Renal pelvis (tissue), 12 donors: Measurements from ENCODE around the gene LY86. TPM values are rescaled to one million over a fixed set of nuclear protein-coding genes. Genes with fewer than 3 reads are reported as not detected.

ENCODE experiments used
- DNase-seq: peaks from one replicate; pipeline ENCODE4 v3.0.0-alpha.2; 2013
- long read RNA-seq, 16 experiments: transcript quantifications; one replicate each; lab custom pipeline, GENCODE V29; 2026
- polyA plus RNA-seq, 3 donors: library from polyadenylated mRNA; unstranded; fragments of 120-200 nt; gene quantifications; one replicate each; pipeline ENCODE4 v1.2.1, GENCODE V29; 2013; ENCODE audit not compliant: insufficient read length in 3 of 3

The LY86 gene
- 1 to 10 TPM in 2 of 3 donors, under 1 TPM in 1; 0.95 to 1.6 (median 1.1) TPM for polyA plus RNA-seq
- long read RNA-seq, donor 1, partial matches to known transcripts = 0 of 1 reads
- long read RNA-seq, donor 1, other reads (novel, unspliced or antisense) = 0 of 1 reads
- long read RNA-seq, donor 2, partial matches to known transcripts = 0 of 4 reads
- long read RNA-seq, donor 2, other reads (novel, unspliced or antisense) = 0 of 4 reads
- long read RNA-seq, donor 3 = 0 reads
- long read RNA-seq, donor 4, partial matches to known transcripts = 0 of 2 reads
- long read RNA-seq, donor 4, other reads (novel, unspliced or antisense) = 0 of 2 reads
- long read RNA-seq, donor 5, partial matches to known transcripts = 0 of 1 reads
- long read RNA-seq, donor 5, other reads (novel, unspliced or antisense) = 0 of 1 reads
- long read RNA-seq, donor 6, partial matches to known transcripts = 0 of 2 reads
- long read RNA-seq, donor 6, other reads (novel, unspliced or antisense) = 0 of 2 reads
- long read RNA-seq, donor 7 = 0 reads
- long read RNA-seq, donor 8, partial matches to known transcripts = 0 of 1 reads
- long read RNA-seq, donor 8, other reads (novel, unspliced or antisense) = 0 of 1 reads
- long read RNA-seq, donor 9, partial matches to known transcripts = 0 of 1 reads
- long read RNA-seq, donor 9, other reads (novel, unspliced or antisense) = 0 of 1 reads
- long read RNA-seq, donor 10, partial matches to known transcripts = 0 of 1 reads
- long read RNA-seq, donor 10, other reads (novel, unspliced or antisense) = 0 of 1 reads
- long read RNA-seq, donor 11, partial matches to known transcripts = 0 of 2 reads
- long read RNA-seq, donor 11, other reads (novel, unspliced or antisense) = 0 of 2 reads
- long read RNA-seq, donor 12, partial matches to known transcripts = 0 of 3 reads
- long read RNA-seq, donor 12, other reads (novel, unspliced or antisense) = 0 of 3 reads
- long read RNA-seq, donor 13 = 0 reads
- long read RNA-seq, donor 14 = 0 reads
- long read RNA-seq, donor 15 = 0 reads
- long read RNA-seq, donor 16 = 0 reads

- no peak for DNase-seq
Measured at GRCh38 chr6:6588064-6588923, at the start of gene LY86. TSS of gene LY86 (plus strand) at chr6:6588720. CDS start at chr6:6588735, 15 bp downstream.

- DNase-seq = no peak
Measured at GRCh38 chr6:6539036-6539435, 49.5 kb upstream of the LY86 start.

- no peak for DNase-seq
Measured at GRCh38 chr6:6542357-6542756, 46.2 kb upstream of the LY86 start.

GRCh38 chr6:6543181-6543879 lies 45.2 kb upstream of the LY86 start:
- DNase-seq = no peak

- DNase-seq = no peak
Measured at GRCh38 chr6:6545616-6546317, 42.8 kb upstream of the LY86 start.

- DNase-seq = peak; percentile 39
Measured at GRCh38 chr6:6546318-6547109, 42.0 kb upstream of the LY86 start.

GRCh38 chr6:6547110-6547879 lies 41.2 kb upstream of the LY86 start:
- peak; percentile 91 for DNase-seq

- no peak for DNase-seq
Measured at GRCh38 chr6:6556161-6556737, 32.3 kb upstream of the LY86 start.

- DNase-seq = peak; percentile 54
Measured at GRCh38 chr6:6556738-6557503, 31.6 kb upstream of the LY86 start.

- no peak for DNase-seq
Measured at GRCh38 chr6:6557504-6557839, 31.0 kb upstream of the LY86 start.

GRCh38 chr6:6557886-6558285 lies 30.6 kb upstream of the LY86 start:
- no peak for DNase-seq

- no peak for DNase-seq
Measured at GRCh38 chr6:6559994-6560570, 28.4 kb upstream of the LY86 start.

- DNase-seq = no peak
Measured at GRCh38 chr6:6560909-6561308, 27.6 kb upstream of the LY86 start.

GRCh38 chr6:6564154-6564553 lies 24.4 kb upstream of the LY86 start:
- no peak for DNase-seq

GRCh38 chr6:6565069-6565468 lies 23.5 kb upstream of the LY86 start:
- no peak for DNase-seq

- no peak for DNase-seq
Measured at GRCh38 chr6:6565488-6565887, 23.0 kb upstream of the LY86 start.

GRCh38 chr6:6566766-6567165 lies 21.8 kb upstream of the LY86 start:
- DNase-seq = no peak
